DND-41 (cell line): ENCODE results near the gene DEFB132.

Experiments used
- ATAC-seq: fragments of 200-7000 bp; cut with Tn5 transposase; 3 replicates; pipeline ENCODE4 v1.9.1; 2021; ENCODE audit warnings: low read depth; ENCODE audit not compliant: insufficient read depth
- DNase-seq: peaks from one replicate; pipeline ENCODE4 v3.0.0-alpha.2; 2020
- H2AFZ ChIP-seq: 2 replicates; pipeline ENCODE4 v1.6.0; 2012; ENCODE audit warnings: low read depth, low read length
- H3K27ac ChIP-seq: 2 replicates; pipeline ENCODE4 v1.5.1; 2012; ENCODE audit warnings: low read length, inconsistent platforms
- H3K27me3 ChIP-seq: fragments of 200-600 bp; sonication (generic); 2 replicates; pipeline ENCODE4 v1.6.0; 2012; ENCODE audit warnings: low read length, mild to moderate bottlenecking, inconsistent platforms; ENCODE audit not compliant: insufficient read depth, poor library complexity
- H3K36me3 ChIP-seq: 2 replicates; pipeline ENCODE4 v1.5.1; 2012; ENCODE audit warnings: low read length, inconsistent platforms; ENCODE audit not compliant: insufficient read depth
- H3K4me1 ChIP-seq: 2 replicates; pipeline ENCODE4 v1.5.1; 2012; ENCODE audit warnings: mild to moderate bottlenecking, low read length; ENCODE audit not compliant: insufficient read depth
- H3K4me2 ChIP-seq: 2 replicates; pipeline ENCODE4 v1.6.0; 2012; ENCODE audit warnings: mild to moderate bottlenecking, moderate library complexity, low read length, inconsistent platforms; ENCODE audit not compliant: insufficient read depth
- H3K4me3 ChIP-seq, 2 experiments: fragments of 200-600 bp in 1 of 2; shearing (Covaris generic) in 1 of 2; 2 replicates each; pipeline ENCODE4 v1.5.1; 2012 to 2016; ENCODE audit warnings: inconsistent platforms in 2 of 2, low read length in 2 of 2, mild to moderate bottlenecking in 2 of 2, low read depth in 1 of 2, moderate library complexity in 1 of 2
- H3K79me2 ChIP-seq: 2 replicates; pipeline ENCODE4 v1.6.0; 2012; ENCODE audit warnings: low read length, inconsistent platforms; ENCODE audit not compliant: insufficient read depth
- H3K9ac ChIP-seq: 2 replicates; pipeline ENCODE4 v1.6.0; 2012; ENCODE audit warnings: low read depth, mild to moderate bottlenecking, inconsistent platforms, low read length, moderate library complexity
- H3K9me3 ChIP-seq: 2 replicates; pipeline ENCODE4 v1.5.1; 2012; ENCODE audit warnings: low read length, moderate library complexity, mild to moderate bottlenecking, inconsistent platforms; ENCODE audit not compliant: insufficient read depth, severe bottlenecking
- H4K20me1 ChIP-seq: 2 replicates; pipeline ENCODE4 v1.6.0; 2012; ENCODE audit warnings: low read length; ENCODE audit not compliant: insufficient read depth
- CTCF ChIP-seq: IDR thresholded peaks from 2 replicates; pipeline ENCODE4 v1.5.1; 2012; ENCODE audit warnings: borderline replicate concordance, low read length, moderate library complexity, mild to moderate bottlenecking; ENCODE audit not compliant: poor library complexity, severe bottlenecking; ENCODE audit errors: extremely low read depth
- EZH2 ChIP-seq: IDR thresholded peaks from 3 replicates; pipeline ENCODE4 v1.6.1; 2012; ENCODE audit warnings: borderline replicate concordance, low read depth, mild to moderate bottlenecking, moderate library complexity, low read length, inconsistent platforms; ENCODE audit not compliant: severe bottlenecking

Gene DEFB132

GRCh38 chr20:271069-271468 lies 13.5 kb downstream of the DEFB132 start:
- Histone ChIP-seq H3K4me1 (peaks cover 13% of the 10 kb centered on the region), H3K4me2 (no peak overlapping the region), H4K20me1 (no peaks in the 10 kb centered on the region), H3K36me3 (peaks cover 10% of the 10 kb centered on the region; the same call in 1 of the 2 replicates), H3K4me3 (no peak overlapping the region), H2AFZ (no peak overlapping the region), H3K9ac (no peak overlapping the region), H3K9me3 (no peaks in the 10 kb centered on the region), H3K27me3 (peaks cover 4% of the 10 kb centered on the region), H3K27ac (no peak overlapping the region), H3K79me2 (no peaks in the 10 kb centered on the region)
- TF ChIP-seq EZH2 = no peak
- ATAC-seq (no peak), DNase-seq (no peak)

DNA sequence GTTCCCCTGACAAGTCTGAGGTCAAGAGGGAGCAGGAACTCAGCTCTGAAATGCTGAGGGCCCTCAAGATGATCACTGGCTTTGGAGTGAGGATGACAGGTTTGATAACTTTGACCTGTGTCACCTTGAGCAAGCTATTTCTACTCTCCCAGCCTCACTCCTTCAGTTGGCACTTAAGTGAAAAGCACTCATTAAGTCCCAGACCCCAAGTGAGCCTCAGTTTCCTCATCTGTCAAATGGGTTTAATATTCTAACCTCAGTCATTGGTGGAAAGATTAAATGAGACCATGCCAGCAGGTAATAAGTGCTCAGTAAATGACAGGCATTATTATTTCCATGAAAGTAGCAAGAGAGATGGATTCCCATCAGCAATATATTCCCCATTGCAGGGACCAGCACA lies 14.0 kb downstream of the DEFB132 start:
- no peak for TF ChIP-seq CTCF
- TF ChIP-seq EZH2 = no peak
- peaks cover 8% of the 10 kb centered on the region for H3K4me1 ChIP-seq
- peaks cover 14% of the 10 kb centered on the region for H3K36me3 ChIP-seq
- no peak overlapping the region for H2AFZ ChIP-seq
- H3K4me2 ChIP-seq = no peak overlapping the region
- no peak for ATAC-seq
- no peak for DNase-seq
- H3K9me3 ChIP-seq = no peaks in the 10 kb centered on the region
- H3K27ac ChIP-seq = no peak overlapping the region
- no peak overlapping the region for H3K4me3 ChIP-seq
- H3K9ac ChIP-seq = no peak overlapping the region
- no peaks in the 10 kb centered on the region for H4K20me1 ChIP-seq
- no peaks in the 10 kb centered on the region for H3K79me2 ChIP-seq
- peaks cover 3% of the 10 kb centered on the region for H3K27me3 ChIP-seq

DNA sequence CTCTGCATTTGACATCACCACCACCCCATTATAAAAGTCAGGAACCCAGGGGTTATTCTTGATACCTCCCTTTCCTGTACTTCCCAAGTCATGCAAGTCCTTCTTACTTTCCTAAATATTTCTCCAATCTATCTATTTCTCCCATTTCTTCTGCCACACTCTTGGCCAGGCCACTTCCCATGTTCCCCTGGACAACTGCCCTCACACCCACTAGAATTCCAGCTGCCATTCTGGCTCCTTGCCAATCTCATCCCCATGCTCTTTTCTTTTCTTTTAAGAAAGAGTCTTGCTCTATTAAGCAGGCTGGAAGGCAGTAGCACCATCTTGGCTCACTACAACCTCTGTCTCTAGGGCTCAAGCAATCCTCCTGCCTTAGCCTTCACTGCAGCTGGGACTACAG lies 15.2 kb downstream of the DEFB132 start:
- Histone ChIP-seq H3K4me1 (no peaks in the 10 kb centered on the region), H3K4me2 (no peak overlapping the region)

GRCh38 chr20:273884-274283 lies 16.4 kb downstream of the DEFB132 start:
- peaks cover 36% of the 10 kb centered on the region for H3K36me3 ChIP-seq
- no peak overlapping the region for H3K9ac ChIP-seq
- no peak overlapping the region for H3K27ac ChIP-seq
- TF ChIP-seq EZH2 (no peak), CTCF (no peak)
- DNase-seq (no peak), ATAC-seq (no peak)
- H3K27me3 ChIP-seq = no peaks in the 10 kb centered on the region
- no peaks in the 10 kb centered on the region for H3K9me3 ChIP-seq
- no peak overlapping the region for H2AFZ ChIP-seq
- H3K4me1 ChIP-seq = no peaks in the 10 kb centered on the region
- no peaks in the 10 kb centered on the region for H3K79me2 ChIP-seq
- no peaks in the 10 kb centered on the region for H4K20me1 ChIP-seq
- no peak overlapping the region for H3K4me3 ChIP-seq
- no peak overlapping the region for H3K4me2 ChIP-seq

More for the DNA sequence above, 15.2 kb downstream of the DEFB132 start:
- no peak overlapping the region for H3K27ac ChIP-seq
- no peak overlapping the region for H2AFZ ChIP-seq
- no peaks in the 10 kb centered on the region for H3K79me2 ChIP-seq
- ATAC-seq = no peak
- H3K4me3 ChIP-seq = no peak overlapping the region
- H4K20me1 ChIP-seq = no peaks in the 10 kb centered on the region
- TF ChIP-seq CTCF = no peak
- TF ChIP-seq EZH2 = no peak
- H3K9me3 ChIP-seq = no peaks in the 10 kb centered on the region
- no peaks in the 10 kb centered on the region for H3K27me3 ChIP-seq
- H3K9ac ChIP-seq = no peak overlapping the region
- DNase-seq = no peak
- peaks cover 26% of the 10 kb centered on the region for H3K36me3 ChIP-seq
